CD4-positive, alpha-beta T cell treated with Interleukin-15 for 4 hours (primary cell): Measurements from ENCODE around the gene RNF113A.
"Not testable (repeated sequence)": the region's sequence is repeated elsewhere in the genome, so short reads cannot be mapped to it uniquely, and the experiment has no call there.

Source experiments
- DNase-seq: peaks from one replicate; pipeline ENCODE4 v3.0.0-alpha.2; 2020; ENCODE audit warnings: low spot score

The RNF113A gene

DNA sequence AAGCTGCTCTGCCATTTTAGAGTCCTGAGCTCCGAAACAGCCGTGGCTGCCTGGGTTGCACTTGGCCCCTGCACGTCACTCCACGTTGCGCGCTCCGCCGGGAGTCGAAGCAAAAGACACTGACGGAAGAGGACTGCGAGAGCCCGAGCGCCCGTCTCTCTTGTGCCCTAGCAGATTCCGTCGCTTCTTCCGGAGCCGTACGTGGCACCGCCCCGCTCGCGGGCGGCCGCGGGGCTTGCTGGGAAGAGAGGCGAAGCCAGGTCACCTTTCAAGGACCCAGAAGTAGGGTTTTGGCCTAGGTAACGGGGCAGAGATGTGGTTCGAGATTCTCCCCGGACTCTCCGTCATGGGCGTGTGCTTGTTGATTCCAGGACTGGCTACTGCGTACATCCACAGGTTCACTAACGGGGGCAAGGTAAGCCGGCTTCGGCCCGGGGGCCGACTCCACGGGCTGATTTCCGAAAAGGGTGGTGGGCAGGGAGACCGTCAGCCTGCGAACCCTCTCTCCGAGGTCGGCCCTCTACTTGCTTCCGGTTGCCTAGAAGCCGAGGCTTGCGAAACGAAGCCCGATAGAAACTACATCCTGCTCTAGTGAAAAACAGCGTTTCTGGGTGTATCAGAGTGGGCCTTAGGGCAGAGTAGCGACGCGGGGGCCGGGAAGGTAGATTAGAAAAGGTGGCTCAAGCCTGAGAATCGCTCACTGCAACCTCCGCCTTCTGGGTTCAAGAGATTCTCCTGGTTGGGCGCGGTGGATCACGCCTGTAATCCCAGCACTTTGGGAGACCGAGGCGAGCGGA is at the start of gene RNF113A, which contains the start of gene NDUFA1:
Gene RNF113A, minus strand, starts transcription at position 135 of the 797 bp plus-strand sequence. Its CDS starts 120 bp downstream, at position 15.
Gene NDUFA1, plus strand, starts transcription at position 234 of the 797 bp plus-strand sequence. Its CDS starts 80 bp downstream, at position 314.
- DNase-seq = peak; percentile 86

DNA sequence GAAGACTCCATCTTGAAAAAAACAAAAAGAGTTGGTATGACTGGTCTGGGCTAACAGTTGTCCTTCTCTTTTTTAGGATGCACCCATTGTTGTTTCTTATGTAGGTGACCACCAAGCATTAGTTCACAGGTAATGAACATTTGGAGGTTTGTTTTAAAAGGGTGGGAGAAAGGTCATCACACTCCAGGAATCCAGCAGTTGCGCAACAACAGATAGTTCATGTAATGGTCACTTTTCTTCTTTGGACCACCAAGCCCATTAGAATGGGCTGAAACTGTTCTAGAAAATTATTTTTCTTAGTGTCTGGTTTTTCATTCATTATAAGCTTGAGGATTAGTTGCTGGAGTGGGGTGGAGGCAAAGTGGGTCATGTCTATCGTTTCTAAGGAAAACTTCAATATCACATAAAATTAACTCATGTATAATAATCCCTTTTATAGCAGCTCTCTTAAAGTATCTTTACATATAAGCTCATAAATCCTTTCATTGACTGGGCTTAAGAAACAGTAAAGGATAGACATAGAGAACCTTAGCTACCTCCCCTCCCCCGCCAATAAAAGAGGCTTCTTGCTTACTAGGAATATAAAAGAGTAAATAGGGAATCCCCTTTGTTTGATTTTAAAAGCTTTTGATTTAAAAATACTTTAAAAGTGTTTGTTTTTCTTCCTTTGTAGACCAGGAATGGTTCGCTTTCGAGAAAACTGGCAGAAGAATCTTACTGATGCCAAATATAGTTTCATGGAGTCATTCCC is 48.5 kb upstream of the RNF113A start:
- no peak for DNase-seq

DNA sequence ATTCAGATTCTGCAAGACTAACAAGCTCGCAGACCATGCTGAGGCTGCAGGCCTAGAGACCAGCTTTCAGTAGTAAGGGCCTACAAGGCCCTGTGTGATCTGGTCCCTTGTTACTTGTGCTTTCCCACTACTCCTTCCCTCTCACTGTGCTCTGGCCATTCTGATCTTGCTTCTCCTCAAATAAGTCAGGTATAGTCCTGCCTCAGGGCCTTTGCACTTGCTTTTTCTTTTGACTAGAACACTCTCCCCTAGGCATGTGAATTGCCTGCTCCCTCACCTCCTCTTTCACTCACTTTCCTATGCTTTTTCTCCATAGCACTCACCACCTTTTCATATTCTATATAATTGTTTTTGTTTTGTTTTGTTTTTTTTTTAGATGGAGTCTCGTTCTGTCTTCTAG is 46.3 kb upstream of the RNF113A start:
- no peak for DNase-seq

DNA sequence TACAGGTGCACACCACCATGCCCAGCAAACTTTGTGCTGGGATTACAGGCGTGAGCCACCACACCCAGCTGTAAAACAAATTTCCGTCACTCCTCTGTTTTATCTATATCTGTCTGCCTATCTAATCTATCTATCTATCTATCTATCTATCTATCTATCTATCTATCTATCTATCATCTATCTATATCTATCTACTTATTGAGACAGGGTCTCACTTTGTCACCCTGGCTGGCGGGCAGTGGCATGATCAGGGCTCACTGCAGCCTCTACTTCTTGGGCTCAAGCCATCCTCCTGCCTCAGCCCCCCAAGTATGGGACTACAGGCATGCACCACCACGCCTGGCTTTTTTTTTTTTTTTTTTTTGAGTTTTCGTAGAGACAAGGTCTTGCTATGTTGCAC is 44.8 kb upstream of the RNF113A start:
- DNase-seq = no peak

DNA sequence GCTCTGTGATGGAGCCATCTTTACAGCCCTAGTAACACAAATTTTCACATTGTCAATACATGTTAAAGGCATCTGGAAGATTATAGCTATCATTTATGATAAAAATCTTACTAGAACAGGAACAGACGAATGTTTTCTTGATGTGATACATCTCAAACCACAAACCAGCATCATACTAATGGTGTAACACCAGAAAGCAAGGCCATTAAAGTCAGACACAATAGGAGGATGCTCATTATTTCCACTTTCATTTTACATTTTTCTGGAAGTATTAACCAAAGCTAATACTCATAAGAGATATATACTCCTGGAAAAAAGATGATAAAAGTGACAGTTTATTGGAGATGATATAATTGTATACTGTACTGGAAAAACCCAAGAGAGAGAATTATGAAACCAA is 29.4 kb upstream of the RNF113A start:
- DNase-seq = no peak

DNA sequence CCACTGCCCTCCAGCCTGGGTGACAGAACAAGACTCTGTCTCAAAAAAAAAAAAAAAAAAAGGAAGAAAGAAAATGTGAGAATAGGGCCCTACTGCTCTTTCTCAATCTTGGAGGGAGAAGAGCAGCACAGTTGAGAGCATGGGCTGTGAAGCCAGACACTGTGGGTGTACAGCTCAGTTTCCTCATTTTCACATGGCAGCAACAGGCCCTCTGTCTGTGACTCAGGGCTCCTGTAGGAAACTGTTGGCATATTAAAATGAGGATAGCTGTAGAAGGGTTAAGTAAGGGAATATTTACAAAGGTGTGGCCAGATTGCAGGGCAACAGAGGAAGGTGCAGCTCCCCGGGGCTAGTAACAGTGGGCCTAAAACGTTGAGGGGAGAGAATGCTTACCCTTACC is 27.6 kb upstream of the RNF113A start:
- DNase-seq = no peak

DNA sequence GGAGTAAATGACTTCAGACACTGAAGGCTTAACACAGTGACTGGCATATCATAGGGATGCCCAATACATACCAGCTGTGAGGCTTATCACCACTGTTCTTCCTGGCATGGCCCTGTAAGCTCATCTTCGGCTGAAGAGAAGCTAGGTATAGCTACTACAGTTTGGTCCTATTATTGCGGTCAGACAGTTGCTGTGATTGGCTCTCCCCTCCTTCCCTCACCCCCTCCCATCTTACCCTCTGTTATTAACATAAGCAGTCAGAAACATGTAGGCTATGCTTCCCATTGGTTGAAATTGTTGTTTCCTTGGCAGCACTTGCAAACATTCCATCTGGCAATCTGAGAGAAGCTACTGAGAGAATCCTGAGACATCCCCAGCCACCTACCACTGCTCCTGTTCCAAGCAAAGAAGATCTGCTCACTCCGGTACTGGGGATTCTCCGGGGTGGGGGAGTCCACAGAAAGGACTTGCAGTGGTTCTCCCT is 24.4 kb upstream of the RNF113A start, which contains the start of gene AKAP14:
Gene AKAP14, plus strand, starts transcription at position 51 of the 484 bp plus-strand sequence. CDS start 7,331 bp downstream, outside the sequence.
- DNase-seq = no peak

DNA sequence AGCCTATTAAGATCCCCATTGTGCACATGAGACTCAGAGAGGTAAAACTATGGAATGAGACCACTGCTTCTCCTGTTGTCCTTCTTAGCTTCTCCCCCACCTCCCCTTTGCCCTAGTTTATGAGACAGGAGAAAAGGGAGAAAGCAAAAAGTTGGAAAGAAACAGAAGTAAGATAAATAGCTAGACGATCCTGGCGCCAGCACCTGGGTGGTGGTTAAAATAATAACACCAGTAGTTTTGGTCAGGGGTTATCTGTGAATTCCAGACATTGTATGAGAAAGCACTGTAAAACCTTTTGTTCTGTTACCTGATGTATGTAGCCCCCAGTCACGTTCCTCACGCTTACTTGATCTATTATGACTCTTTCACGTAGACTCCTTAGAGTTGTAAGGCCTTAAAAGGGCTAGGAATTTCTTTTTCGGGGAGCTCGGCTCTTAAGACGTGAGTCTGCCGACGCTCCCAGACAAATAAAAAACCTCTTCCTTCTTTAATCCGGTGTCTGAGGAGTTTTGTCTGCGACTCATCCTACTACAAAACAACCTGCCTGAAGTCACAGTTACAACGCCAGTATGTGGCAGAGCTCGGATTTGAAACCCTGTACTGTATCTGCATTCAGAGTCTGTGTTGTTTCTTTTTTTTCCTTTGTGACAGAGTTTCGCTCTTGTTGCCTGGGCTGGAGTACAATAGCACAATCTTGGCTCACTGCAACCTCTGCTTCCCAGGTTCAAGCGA is 20.6 kb upstream of the RNF113A start:
- DNase-seq = not testable (repeated sequence)

DNA sequence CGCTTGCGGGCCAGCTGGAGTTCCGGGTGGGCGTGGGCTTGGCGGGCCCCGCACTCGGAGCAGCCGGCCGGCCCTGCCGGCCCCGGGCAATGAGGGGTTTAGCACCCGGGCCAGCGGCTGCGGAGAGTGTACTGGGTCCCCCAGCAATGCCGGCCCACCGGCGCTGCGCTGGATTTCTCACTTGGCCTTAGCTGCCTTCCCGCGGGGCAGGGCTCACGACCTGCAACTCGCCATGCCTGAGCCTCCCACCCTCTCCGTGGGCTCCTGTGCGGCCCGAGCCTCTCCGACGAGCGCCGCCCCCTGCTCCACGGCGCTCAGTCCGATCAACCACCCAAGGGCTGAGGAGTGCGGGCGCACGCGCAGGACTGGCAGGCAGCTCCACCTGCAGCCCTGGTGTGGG is 19.1 kb upstream of the RNF113A start:
- DNase-seq = not testable (repeated sequence)

DNA sequence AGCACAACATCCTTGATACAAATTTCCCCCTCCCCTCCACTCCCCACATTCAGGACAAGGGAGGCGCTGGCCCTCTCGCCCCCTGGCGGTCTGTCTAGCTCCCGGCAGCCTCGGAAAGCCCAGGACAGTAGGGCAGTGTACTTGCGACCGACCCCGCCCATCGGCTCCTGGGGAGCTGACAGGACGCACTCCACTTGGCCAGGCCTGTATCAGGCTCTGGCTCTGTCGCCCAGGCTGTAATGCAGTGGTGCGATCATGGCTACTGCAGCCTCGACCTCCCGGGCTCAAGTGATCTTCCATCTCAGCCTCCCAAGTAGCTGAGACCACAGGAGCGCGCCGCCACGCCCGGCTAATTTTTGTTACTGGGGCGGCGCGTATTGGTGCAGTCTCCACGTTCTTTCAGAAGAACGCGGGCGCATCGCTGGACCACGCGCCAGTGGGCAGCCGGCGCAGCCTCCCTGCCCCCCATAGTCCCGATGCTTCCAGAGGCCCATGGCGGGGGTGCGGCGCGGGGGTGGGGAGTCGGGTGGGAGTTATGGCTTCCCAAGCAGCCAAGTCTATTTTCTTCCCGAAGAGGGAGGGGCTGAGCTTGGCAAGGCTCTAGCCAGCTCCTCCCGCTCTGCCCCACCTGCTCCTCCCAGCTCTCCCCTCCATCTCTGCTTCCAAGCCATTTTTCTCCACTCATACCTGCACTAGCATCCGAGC is 16.3 kb upstream of the RNF113A start:
- peak; percentile 50 for DNase-seq

DNA sequence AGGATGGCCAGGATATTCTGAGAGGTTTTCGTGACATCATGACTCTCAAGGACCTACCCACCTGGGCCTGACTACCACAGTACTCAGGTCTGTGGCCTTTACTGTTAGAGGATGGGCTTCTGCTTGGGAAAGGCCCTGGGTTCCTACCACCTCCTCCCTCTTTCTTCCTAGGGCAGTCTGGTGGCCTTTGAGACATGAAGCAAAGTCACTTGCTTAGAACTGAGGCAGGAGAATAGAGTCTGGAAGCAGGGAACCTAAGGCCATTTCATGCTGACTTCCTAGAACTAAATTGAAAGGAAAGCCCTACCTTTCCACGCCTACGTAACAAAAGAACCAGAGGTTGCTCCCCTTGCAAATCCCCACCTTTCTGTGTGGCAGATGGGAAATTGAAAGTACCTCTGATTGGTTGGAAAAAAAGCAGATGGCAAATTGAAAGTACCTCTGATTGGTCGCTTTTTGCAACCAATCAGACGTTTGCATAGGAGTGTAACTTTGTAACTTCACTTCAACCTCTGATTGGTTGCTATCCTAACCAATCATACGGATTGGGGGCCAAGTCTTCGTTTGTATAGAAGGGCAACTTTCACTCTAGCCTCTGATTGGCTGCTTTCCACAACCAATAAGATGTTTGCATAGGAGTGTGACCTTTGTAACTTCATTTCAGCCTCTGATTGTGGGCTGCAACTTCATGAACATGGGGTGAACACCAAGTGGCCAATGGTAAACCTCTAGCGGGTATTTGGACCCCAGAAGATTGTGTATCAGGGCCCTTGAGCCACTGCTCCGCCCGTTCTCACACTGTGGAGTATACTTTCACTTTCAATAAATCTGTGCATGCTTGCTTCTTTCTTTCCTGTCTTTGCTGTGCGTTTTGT is 14.3 kb upstream of the RNF113A start:
- DNase-seq = peak; percentile 53

DNA sequence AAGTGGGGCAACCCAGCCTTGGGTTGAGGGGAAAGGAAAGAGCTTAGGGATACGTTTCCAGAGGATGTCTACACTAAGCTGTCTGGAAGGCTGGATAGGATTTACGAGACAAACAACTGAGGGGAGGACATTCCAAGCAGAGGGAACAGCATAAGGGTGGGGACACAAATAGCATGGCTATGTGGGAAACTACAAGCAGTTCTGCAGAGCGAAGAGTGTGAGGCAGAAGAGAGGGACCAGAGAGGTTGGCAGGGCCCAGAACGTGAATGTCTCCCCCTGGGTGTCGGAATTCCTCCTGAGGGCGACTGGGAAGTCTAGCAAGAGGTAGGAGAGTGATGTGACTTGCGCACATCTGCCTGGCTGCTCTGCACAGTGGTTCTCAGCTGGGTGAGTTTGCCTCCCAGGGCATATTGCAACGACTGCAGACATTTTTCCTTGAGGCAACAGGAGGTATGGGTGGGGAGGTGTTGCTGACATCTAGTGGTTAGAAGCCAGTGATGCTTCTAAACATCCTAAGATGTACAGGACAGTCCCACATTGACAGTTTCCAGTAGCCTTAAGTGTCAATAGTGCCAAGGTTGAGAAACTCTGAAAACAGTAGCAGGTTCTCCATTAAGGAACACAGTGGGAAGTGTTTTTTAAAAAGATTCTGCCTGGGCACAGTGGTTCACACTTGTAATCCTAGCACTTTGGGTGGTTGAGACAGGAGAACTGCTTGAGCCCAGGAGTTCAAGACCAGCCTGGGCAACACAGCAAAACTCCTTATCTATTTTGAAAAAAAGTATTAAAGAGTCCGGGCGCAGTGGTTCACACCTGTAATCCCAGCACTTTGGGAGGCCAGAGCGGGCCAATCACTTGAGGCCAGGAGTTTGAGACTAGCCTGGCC is 9.3 kb upstream of the RNF113A start:
- peak; percentile 43 for DNase-seq

DNA sequence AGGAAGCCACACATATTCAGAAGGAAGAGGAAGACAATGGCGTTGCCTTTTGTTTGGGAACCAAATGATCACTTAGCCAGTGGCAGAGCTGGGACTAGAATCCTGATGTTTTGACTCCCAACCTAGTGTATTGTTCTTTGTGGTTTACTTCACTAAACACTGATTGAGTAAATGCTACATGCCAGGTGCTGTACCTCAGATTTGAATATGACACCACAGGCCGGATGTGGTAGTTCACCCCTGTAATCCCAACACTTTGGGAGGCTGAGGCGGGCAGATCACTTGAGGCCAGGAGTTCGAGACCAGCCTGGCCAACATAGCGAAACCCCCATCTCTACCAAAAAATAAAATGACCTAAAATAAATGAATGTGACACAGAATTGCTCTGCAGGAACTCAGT is 8.5 kb upstream of the RNF113A start:
- peak; percentile 13 for DNase-seq

DNA sequence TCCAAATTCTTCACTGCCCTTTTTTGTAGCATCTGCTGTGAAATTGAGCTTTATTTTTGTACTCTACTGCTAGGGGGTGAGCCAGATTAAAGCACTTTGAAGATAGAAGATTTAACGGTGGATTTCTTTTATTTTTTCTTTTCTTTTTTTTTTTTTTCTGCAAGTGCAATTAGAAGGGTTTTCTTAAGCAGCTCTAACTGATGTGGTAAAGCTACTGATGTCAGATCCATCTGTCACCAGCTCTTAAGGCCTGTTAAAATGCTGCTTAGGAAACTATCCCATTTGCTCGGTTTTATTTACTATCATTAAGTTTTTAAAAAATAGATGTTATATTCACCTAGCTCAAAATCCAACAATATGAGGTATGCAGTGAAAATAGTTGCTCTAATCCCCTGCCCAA is 7.2 kb upstream of the RNF113A start:
- DNase-seq = no peak

DNA sequence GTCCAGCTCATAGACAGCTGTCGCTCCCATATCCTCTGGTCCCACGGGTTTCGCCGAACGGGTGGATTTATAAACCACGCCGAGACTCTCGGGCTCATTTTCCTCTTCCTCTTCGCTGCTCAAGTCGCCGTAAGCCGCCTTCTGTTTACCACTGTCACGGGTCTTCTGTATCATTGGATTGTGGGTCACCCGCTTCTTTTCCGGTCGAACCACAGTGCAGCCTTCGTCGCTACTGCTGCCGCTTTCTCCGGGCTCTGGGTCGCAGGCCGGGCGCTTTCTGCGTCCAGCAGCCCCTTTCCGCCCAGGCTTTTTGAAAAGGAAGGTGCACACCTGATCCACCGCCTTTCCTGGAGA is 311 bp downstream of the RNF113A start:
- DNase-seq = peak; percentile 33

DNA sequence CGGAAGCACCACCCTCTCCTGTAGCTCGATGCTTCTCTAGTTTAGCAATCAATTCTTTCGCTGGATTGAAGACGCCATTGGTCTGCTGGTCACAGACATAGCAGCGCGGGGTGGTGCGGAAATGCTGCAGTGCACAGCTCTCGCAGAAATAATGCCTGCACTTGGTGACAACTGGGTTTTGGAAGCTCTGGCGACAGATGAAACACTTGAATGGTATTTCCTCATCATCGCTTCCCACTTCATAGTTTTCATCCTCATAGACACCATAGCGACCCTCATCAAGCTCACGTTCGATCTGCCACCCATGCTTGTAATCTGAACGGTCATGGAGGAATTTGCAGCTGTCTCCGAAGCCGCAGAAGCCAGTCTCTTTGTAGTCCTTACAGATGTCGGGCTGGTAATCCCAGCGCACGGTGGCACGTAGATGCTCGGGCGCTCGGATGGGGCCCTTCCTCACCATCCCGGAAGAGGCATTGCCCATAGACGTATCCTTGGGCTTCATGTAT is 854 bp downstream of the RNF113A start:
- peak; percentile 19 for DNase-seq

DNA sequence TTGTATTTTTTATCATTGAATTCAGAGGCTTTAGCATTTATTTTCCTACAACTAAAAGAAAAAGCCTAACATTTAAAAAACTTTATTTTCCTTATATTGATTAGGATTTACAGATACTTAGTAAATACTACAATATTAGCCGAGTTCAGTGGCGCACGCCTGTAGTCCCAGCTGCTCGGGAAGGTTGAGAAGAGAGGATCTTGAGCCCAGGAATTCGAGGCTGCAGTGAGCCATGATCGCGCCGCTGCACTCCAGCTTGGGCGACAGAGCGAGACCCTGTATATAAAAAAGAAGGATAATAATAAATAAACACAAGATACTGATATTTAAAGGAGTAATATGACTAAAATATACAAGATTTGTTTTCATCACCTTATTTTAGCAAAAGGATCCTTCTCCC is 18.1 kb downstream of the RNF113A start:
- DNase-seq = no peak

DNA sequence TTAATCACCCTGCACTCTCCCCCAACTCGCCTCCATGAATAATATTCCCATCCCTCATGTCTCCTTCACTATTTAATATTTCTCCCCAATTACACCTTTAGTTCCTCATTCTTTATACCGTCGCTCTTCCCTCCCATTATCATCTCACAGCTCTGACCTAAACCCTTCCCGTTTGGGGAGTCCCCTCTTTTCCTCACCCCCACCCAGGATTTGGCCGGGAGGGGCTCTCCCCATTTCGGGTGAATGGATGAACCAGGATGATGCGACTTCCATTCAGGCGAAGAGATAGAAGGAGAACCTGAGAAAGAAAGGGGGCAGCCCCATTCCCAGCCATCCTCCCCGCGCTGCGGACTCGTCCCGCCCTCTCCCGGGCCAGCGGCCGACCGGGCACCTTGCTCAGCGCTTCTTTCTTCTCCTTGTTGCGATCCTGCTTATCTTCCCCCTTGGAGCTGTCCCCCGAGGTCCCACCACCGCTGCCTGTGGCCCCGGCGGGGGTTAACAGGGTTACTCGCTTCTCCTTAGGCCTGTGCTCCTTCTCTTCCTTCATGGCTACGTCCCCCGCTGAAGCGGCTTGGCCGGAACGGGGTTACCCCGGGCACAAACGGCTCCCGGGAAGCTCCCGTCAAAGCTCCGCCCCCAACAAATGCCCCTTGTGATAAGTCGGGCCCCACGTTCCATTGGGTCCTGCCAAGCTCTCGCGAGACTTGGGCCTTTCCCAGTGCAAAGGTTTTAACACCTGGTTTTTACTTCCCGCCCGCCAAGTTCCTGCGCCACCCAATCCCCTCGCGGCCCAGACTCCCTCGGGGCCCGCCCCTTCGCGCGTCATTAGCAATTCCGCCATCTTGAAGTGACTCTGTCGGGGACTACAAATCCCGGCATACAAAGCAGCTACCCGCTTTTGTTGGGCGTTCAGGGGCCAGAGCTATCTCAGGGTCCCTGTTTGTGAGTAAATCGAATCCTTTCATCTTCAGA is 18.9 kb downstream of the RNF113A start, which contains the start of gene UPF3B:
Gene UPF3B, minus strand, starts transcription at position 582 of the 972 bp plus-strand sequence. Its CDS starts 35 bp downstream, at position 547.
- peak; percentile 95 for DNase-seq
